HFFc6 (cell line): ENCODE measurements around the gene VAMP4. TPM values are rescaled to one million over a fixed set of nuclear protein-coding genes. Genes with fewer than 3 reads are reported as not detected.

Experiments used
- DNase-seq: peaks from one replicate; pipeline ENCODE4 v3.0.0-alpha.2; 2018
- H3K27ac Mint-ChIP-seq: 2 replicates; pipeline ENCODE4 v1.8.0; 2020; ENCODE audit warnings: mild to moderate bottlenecking, mixed read lengths
- H3K27me3 Mint-ChIP-seq: 2 replicates; pipeline ENCODE4 v1.8.0; 2021; ENCODE audit warnings: mild to moderate bottlenecking, moderate library complexity, mixed read lengths; ENCODE audit not compliant: insufficient read depth
- H3K36me3 Mint-ChIP-seq: 2 replicates; pipeline ENCODE4 v1.8.0; 2021; ENCODE audit warnings: low read depth, mixed read lengths
- H3K4me1 Mint-ChIP-seq: 2 replicates; pipeline ENCODE4 v1.8.0; 2020; ENCODE audit warnings: low read depth, mixed read lengths
- H3K4me3 Mint-ChIP-seq: 2 replicates; pipeline ENCODE4 v1.8.0; 2020; ENCODE audit warnings: mild to moderate bottlenecking, moderate library complexity, mixed read lengths
- H3K9me3 Mint-ChIP-seq: 2 replicates; pipeline ENCODE4 v1.8.0; 2020; ENCODE audit warnings: mild to moderate bottlenecking, mixed read lengths
- total RNA-seq, 6 experiments: library from RNA; stranded (reverse); fragmentation: NEBNext Ultra II Directional; extraction: Animal tissue kit (Norgen Biotek cat#: 25700); gene quantifications; 2 replicates in 1 of 6; 3 replicates in 5 of 6; pipeline ENCODE4 v1.2.3, GENCODE V29; 2021
- TF ChIP-seq, protein P1 (sequence below): fragments of 200-600 bp; sonication (generic); IDR thresholded peaks from 2 replicates; pipeline ENCODE4 v1.5.0; 2021; ENCODE audit warnings: antibody characterized with exemption, mild to moderate bottlenecking

Gene VAMP4
- total RNA-seq, 6 experiments from 2014 or later: 12.8 to 14.7 (median 13.4) TPM

DNA sequence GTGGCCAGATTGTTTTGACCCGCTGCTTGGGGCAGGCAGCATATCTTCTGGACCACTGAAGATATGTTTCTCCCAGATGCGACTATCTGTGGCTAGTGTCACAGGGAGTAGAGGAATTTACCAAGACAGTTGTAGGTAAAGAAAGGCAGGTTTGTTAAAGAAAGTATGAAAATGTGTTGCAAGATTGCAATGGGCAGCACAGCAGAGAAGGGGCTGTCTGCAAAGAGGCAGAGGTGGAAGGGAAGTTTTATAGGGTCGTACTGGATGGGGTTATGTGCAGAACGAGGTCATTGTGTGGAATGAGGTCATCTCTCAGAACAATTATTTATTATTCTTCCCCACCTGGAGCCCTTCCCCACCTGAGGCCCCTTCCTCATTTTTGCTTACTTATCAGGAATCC, 15.0 kb upstream of the VAMP4 start:
- no peak overlapping the region for H3K4me3 Mint-ChIP-seq
- H3K27ac Mint-ChIP-seq: no peak overlapping the region
- peaks cover 6% of the 10 kb centered on the region for H3K27me3 Mint-ChIP-seq
- peaks cover 19% of the 10 kb centered on the region for H3K4me1 Mint-ChIP-seq
- H3K36me3 Mint-ChIP-seq: no peaks in the 10 kb centered on the region
- TF ChIP-seq, protein P1, sequence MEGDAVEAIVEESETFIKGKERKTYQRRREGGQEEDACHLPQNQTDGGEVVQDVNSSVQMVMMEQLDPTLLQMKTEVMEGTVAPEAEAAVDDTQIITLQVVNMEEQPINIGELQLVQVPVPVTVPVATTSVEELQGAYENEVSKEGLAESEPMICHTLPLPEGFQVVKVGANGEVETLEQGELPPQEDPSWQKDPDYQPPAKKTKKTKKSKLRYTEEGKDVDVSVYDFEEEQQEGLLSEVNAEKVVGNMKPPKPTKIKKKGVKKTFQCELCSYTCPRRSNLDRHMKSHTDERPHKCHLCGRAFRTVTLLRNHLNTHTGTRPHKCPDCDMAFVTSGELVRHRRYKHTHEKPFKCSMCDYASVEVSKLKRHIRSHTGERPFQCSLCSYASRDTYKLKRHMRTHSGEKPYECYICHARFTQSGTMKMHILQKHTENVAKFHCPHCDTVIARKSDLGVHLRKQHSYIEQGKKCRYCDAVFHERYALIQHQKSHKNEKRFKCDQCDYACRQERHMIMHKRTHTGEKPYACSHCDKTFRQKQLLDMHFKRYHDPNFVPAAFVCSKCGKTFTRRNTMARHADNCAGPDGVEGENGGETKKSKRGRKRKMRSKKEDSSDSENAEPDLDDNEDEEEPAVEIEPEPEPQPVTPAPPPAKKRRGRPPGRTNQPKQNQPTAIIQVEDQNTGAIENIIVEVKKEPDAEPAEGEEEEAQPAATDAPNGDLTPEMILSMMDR: no peak
- no peaks in the 10 kb centered on the region for H3K9me3 Mint-ChIP-seq
- no peak for DNase-seq

DNA sequence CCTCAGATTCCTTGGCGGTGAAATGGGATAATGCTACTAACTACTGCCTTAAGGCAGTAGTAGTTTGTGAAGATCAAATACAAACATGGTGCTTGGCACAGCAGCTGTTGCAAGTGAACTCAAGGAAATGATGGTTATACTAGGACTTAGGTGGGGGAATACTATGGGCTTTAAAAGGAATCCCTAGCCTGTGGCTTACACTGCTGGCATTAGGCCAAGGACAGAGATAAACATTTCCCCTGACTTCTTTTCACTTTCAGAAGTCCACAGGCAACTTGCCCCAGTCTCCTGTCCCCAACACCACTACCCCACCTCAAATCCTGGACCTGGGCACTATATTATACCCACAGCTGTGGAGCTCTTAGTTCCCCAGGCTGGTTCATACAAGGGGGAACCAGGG, 13.1 kb upstream of the VAMP4 start:
- TF ChIP-seq, protein P1: no peak
- Mint-ChIP-seq H3K4me1 (peaks cover 19% of the 10 kb centered on the region), H3K27ac (peak overlapping the region; percentile 83; the same call in 1 of the 2 replicates), H3K9me3 (no peaks in the 10 kb centered on the region), H3K27me3 (peaks cover 4% of the 10 kb centered on the region; the same call in 1 of the 2 replicates), H3K4me3 (no peak overlapping the region), H3K36me3 (no peaks in the 10 kb centered on the region)
- no peak for DNase-seq

DNA sequence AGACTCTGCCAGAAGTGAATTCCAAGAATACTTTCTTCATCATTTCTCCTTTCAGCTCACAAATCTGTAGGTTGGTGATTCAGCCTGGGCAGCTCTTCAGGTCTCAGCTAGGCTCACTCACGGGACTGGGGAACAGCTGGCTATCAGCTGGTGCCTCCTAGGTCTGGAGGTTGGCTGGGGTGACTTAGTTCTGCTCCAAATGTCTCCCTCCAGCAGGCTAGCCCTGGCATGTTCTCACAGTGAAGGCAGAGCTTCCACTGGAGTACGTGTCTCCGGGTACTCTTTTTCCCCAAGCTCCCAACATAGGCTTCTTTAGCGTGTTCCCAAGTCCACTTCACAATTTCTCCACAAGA, 12.5 kb upstream of the VAMP4 start:
- TF ChIP-seq, protein P1: no peak
- Mint-ChIP-seq H3K9me3 (no peaks in the 10 kb centered on the region), H3K27ac (peak overlapping the region; percentile 83), H3K4me3 (peak overlapping the region; percentile 73), H3K36me3 (no peaks in the 10 kb centered on the region), H3K27me3 (peaks cover 4% of the 10 kb centered on the region; the same call in 1 of the 2 replicates), H3K4me1 (peaks cover 19% of the 10 kb centered on the region)
- DNase-seq: peak; percentile 57

DNA sequence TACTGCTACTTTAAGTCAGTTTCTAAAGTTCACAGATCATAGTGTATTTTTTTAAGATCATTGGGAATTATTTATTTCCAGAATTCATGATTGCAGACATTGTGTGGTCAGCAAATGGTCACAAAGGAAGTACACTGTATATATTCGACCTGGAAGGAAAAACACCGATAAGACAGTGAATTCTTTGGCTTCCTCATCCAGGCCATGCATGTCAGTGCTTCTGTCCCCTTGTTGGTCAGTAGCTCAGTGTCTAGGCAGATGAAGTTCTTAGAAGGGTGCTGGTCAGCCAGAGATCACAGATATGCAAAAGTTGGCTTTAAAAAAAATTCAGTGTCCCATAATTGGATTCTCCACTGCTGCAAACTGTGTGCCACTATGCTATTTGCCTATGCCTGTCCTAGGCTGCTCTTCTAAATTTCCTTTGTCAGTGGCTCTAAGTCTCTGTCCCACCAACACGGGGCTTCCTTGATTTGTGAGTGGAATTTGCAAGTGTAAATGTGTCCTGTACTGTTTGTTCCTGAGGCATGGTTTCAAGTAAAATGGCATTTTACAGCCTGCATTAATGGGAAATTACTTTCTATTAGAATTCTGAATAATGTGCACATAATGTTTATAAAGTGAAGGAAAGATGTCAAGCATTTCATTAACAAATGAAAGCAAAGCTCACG, 12.0 kb upstream of the VAMP4 start:
- peak overlapping the region; percentile 83 for H3K27ac Mint-ChIP-seq
- H3K4me3 Mint-ChIP-seq: peak overlapping the region; percentile 73
- no peak for DNase-seq
- H3K9me3 Mint-ChIP-seq: no peaks in the 10 kb centered on the region
- TF ChIP-seq, protein P1: no peak
- peaks cover 4% of the 10 kb centered on the region; the same call in 1 of the 2 replicates for H3K27me3 Mint-ChIP-seq
- H3K4me1 Mint-ChIP-seq: peaks cover 19% of the 10 kb centered on the region
- no peaks in the 10 kb centered on the region for H3K36me3 Mint-ChIP-seq

DNA sequence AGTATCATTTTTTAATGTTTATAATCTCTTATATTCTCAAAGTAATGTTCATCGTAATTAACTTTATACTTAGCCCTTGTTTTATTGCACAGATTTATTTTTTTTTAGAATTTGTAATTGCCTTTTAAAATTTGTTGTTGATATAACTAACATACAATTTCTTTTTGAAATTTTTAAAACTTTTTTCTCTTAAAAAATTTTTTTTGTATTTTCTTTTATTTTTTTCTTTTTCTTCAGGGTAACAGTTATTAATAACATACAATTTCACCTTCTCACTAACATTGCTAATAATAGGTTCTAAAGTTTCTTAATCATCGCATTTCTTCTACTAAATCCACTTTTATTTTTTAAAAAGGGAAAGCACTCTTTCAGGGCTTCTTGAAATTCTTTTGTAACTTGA, 11.3 kb upstream of the VAMP4 start:
- Mint-ChIP-seq H3K4me1 (peaks cover 19% of the 10 kb centered on the region), H3K27me3 (peaks cover 4% of the 10 kb centered on the region; the same call in 1 of the 2 replicates), H3K36me3 (no peaks in the 10 kb centered on the region), H3K9me3 (no peaks in the 10 kb centered on the region), H3K4me3 (no peak overlapping the region), H3K27ac (no peak overlapping the region)
- TF ChIP-seq, protein P1: no peak
- DNase-seq: no peak
